Body of pancreas (tissue), 4 donors: ENCODE measurements around the gene C10orf90. TPM values are rescaled to one million over a fixed set of nuclear protein-coding genes. Genes with fewer than 3 reads are reported as not detected.

Experiments
- ATAC-seq: fragments of 150-250 bp; one replicate; pipeline ENCODE4 v1.9.1; 2016
- DNase-seq, 4 donors: peaks; one replicate each; pipeline ENCODE4 v3.0.0-alpha.2; 2019
- H3K27ac ChIP-seq, 4 donors: fragments of 200-600 bp; sonication (generic); 1 replicate in 3 of 4; 2 replicates in 1 of 4; pipeline versions ENCODE4 v1.5.1 to v1.6.1; 2016 to 2019; ENCODE audit warnings: mild to moderate bottlenecking in 1 of 4, mixed read lengths in 1 of 4, moderate library complexity in 1 of 4
- H3K27me3 ChIP-seq, 2 donors: fragments of 200-600 bp; sonication (generic); one replicate each; pipeline ENCODE4 v1.6.0; 2016; ENCODE audit warnings: mild to moderate bottlenecking in 1 of 2
- H3K36me3 ChIP-seq, 2 donors: fragments of 200-600 bp; sonication (generic); replicated peaks in 1 of 2; 2 replicates each; pipeline ENCODE4 v1.5.1; 2016; ENCODE audit warnings: low read depth in 2 of 2; ENCODE audit not compliant: insufficient read depth in 1 of 2
- H3K4me1 ChIP-seq: fragments of 200-600 bp; sonication (generic); one replicate; pipeline ENCODE4 v1.6.0; 2016
- H3K4me3 ChIP-seq, 2 donors: fragments of 200-600 bp; sonication (generic); 1 replicate in 1 of 2; 2 replicates in 1 of 2; pipeline ENCODE4 v1.5.1; 2016 to 2019
- H3K9me3 ChIP-seq, 3 donors: fragments of 200-600 bp; sonication (generic); 1 replicate in 2 of 3; 2 replicates in 1 of 3; pipeline ENCODE4 v1.5.1; 2016
- POLR2A ChIP-seq, 3 donors: fragments of 450-650 bp; IDR thresholded peaks; one replicate each; pipeline ENCODE4 v1.6.1; 2016; ENCODE audit warnings: antibody characterized with exemption in 3 of 3, mild to moderate bottlenecking in 2 of 3
- WGBS, 2 donors: methylation state at CpG; one replicate each; pipeline ENCODE4 v1.1.5; 2017; 5-methylcytosine and 5-hydroxymethylcytosine counted together
- intact Hi-C: fragments of 100-400 bp; cut with DNase I; formaldehyde crosslinking; loops from one replicate; pipeline ENCODE4 v1.15.1; 2023
- total RNA-seq, 2 donors: library from RNA; depleted of rRNA; stranded (reverse); fragments of >200 nt; gene quantifications; one replicate each; pipeline ENCODE4 v1.1.0, GENCODE V29; 2016
- TF ChIP-seq, protein P1 (sequence below), 7 experiments: fragments of 450-650 bp in 4 of 7; fragments of 200-600 bp in 3 of 7; sonication (generic) in 3 of 7; IDR thresholded peaks; one replicate each; pipeline ENCODE4 v1.5.1; 2016 to 2019; ENCODE audit warnings: antibody characterized with exemption in 7 of 7

Gene C10orf90
- total RNA-seq, 2 donors from 2014 or later, result not detected

DNA sequence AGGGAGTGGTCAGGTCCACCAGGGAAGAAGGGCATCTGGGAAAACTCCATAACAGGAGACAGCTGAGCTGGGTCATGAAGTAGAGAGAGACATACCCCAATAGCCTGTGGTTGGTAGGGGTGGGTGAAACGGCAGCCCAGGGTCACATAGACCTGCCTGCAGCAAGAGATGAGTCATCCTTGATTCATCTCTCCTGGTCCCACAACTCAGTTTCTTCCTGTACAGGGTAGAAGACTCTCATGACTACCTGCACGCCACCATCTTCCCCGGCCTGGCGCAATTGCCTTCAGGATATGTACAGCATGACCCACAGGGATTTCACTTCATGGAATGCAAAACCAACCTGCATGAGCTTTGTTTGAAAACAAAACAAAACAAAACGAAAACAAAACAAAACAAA is 237.1 kb downstream of the C10orf90 start:
- no peak for DNase-seq
- no peak overlapping the region for H3K4me3 ChIP-seq
- no peak for ATAC-seq
- H3K9me3 ChIP-seq, result no peaks in the 10 kb centered on the region
- intact Hi-C loops, result no loop called here
- WGBS, 2 donors, result 66 to 75% methylated on average over 5 of the region's 5 CpGs
- no peaks in the 10 kb centered on the region for H3K4me1 ChIP-seq
- H3K27ac ChIP-seq, result no peak overlapping the region
- H3K36me3 ChIP-seq, result no peaks in the 10 kb centered on the region
- TF ChIP-seq POLR2A (IDR thresholded peaks at IDR 0.05), result no peak
- TF ChIP-seq, protein P1, sequence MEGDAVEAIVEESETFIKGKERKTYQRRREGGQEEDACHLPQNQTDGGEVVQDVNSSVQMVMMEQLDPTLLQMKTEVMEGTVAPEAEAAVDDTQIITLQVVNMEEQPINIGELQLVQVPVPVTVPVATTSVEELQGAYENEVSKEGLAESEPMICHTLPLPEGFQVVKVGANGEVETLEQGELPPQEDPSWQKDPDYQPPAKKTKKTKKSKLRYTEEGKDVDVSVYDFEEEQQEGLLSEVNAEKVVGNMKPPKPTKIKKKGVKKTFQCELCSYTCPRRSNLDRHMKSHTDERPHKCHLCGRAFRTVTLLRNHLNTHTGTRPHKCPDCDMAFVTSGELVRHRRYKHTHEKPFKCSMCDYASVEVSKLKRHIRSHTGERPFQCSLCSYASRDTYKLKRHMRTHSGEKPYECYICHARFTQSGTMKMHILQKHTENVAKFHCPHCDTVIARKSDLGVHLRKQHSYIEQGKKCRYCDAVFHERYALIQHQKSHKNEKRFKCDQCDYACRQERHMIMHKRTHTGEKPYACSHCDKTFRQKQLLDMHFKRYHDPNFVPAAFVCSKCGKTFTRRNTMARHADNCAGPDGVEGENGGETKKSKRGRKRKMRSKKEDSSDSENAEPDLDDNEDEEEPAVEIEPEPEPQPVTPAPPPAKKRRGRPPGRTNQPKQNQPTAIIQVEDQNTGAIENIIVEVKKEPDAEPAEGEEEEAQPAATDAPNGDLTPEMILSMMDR (IDR thresholded peaks at IDR 0.05), result no peak
- H3K27me3 ChIP-seq, result no peaks in the 10 kb centered on the region

DNA sequence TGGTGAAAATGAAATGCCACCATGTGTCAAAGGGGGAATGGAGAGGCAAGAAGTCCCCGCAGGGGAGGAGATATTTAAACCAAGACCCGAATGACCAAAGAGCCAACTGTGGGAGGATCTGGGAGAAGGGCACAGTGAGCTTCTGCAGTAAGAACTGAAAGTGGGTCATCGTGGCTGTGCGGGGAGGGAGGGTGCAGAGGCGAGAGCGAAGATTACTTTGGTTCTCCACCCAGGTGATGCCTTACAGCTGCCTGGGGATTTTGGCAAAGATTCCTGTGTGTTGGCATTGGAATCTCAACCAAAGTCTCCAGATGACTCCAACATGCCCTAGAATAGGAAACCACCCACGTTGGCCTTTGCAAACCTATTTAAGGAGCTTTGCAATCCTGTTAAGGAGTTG is 238.0 kb downstream of the C10orf90 start:
- no peak for ATAC-seq
- Histone ChIP-seq H3K36me3 (no peaks in the 10 kb centered on the region), H3K4me3 (no peak overlapping the region), H3K27ac (no peak overlapping the region), H3K4me1 (no peaks in the 10 kb centered on the region), H3K9me3 (no peaks in the 10 kb centered on the region), H3K27me3 (no peaks in the 10 kb centered on the region)
- WGBS, 2 donors, result 71 to 75% methylated on average over 7 of the region's 7 CpGs
- TF ChIP-seq POLR2A (IDR thresholded peaks at IDR 0.05), result no peak
- TF ChIP-seq, protein P1 (IDR thresholded peaks at IDR 0.05), result no peak
- intact Hi-C loops, result no loop called here
- DNase-seq, result no peak

DNA sequence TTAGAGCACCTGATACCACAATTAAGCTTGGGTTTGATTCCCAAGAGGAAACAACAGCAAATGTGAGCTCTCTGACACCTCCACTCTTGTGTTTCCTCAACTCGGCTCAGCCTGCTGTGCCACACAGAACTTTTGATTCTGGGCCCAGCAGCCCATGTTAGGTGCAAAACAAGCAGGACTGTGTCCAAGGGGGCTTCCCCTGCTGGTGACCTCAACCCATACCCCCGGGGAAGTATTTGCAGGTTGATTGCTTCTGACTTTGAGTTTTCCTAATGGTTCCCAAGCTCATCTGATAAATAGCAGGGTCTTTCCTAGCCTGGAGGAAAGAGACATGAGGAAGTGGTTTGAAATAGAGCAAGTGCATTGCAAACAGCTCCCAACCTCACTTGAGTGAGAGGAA is 238.7 kb downstream of the C10orf90 start:
- Histone ChIP-seq H3K9me3 (no peaks in the 10 kb centered on the region), H3K27me3 (no peaks in the 10 kb centered on the region), H3K36me3 (no peaks in the 10 kb centered on the region), H3K4me1 (no peaks in the 10 kb centered on the region), H3K27ac (no peak overlapping the region), H3K4me3 (no peak overlapping the region)
- ATAC-seq (no peak), DNase-seq (no peak)
- WGBS, 2 donors, result 58 to 61% methylated on average over 2 of the region's 2 CpGs
- TF ChIP-seq POLR2A (IDR thresholded peaks at IDR 0.05), result no peak
- TF ChIP-seq, protein P1 (IDR thresholded peaks at IDR 0.05), result no peak
- intact Hi-C loops, result no loop called here

DNA sequence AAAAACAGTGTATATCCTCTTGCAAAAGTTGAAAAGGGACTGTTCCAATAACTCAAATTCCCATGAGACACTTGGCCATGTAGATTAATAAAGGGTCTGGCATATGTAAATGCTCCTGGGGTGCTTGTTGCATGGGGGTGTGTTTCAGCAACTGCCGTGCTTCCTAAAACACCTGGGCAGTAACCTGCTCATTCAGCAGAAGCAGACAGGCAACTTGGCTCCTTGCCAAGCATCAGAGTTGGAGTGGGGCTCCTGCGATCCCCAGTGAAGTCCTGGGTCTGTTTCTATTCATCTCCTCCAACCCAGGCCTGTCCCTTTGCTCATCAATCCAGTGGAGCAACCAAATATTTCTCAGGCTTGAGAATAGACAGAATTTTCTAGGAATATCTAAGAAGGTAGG is 240.0 kb downstream of the C10orf90 start:
- intact Hi-C loops, result no loop called here
- ATAC-seq (no peak), DNase-seq (no peak)
- Histone ChIP-seq H3K36me3 (no peaks in the 10 kb centered on the region), H3K4me1 (no peaks in the 10 kb centered on the region), H3K4me3 (no peak overlapping the region), H3K27me3 (no peaks in the 10 kb centered on the region), H3K9me3 (no peaks in the 10 kb centered on the region), H3K27ac (no peak overlapping the region)
- 36 to 74% methylated on average over 1 to 2 of the region's 2 CpGs for WGBS, 2 donors
- no peak for TF ChIP-seq POLR2A (IDR thresholded peaks at IDR 0.05)
- TF ChIP-seq, protein P1 (IDR thresholded peaks at IDR 0.05), result no peak

DNA sequence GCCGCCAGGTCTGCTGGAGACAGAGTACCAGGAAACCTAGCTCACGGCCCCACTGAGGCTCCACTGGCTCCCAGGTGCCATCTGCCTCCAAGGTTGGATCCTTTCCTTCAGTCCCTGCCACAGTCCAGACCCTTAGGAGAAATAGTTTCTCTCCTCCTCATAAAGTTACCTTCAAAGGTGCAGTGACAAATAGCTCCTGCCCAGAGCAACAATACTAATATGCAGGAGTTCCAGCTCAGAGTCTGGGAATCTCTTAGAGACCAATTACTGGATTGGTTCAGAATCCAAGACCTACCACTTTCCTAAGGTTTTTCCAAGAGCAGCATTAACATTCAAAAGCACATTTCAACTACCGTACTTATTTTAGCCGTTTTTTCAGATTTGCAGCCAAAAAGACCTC is 241.2 kb downstream of the C10orf90 start:
- ATAC-seq (no peak), DNase-seq (no peak)
- Histone ChIP-seq H3K4me3 (no peak overlapping the region), H3K4me1 (no peaks in the 10 kb centered on the region), H3K27me3 (no peaks in the 10 kb centered on the region), H3K36me3 (no peaks in the 10 kb centered on the region), H3K27ac (no peak overlapping the region), H3K9me3 (no peaks in the 10 kb centered on the region)
- WGBS, 2 donors, result 67 to 87% methylated on average over 4 of the region's 4 CpGs
- TF ChIP-seq, protein P1 (IDR thresholded peaks at IDR 0.05), result no peak
- TF ChIP-seq POLR2A (IDR thresholded peaks at IDR 0.05), result no peak
- intact Hi-C loops, result no loop called here
